Activated T-cell treated with anti-CD3 and anti-CD28 coated beads, Interleukin-2, amount 50 U/mL, for 24 hours (primary cell): ENCODE data around the gene ASTN2.

Experiments used
- DNase-seq: peaks from one replicate; pipeline ENCODE4 v3.0.0-alpha.2; 2020
- H3K27ac Mint-ChIP-seq: 2 replicates; pipeline ENCODE4 v1.8.0; 2020; ENCODE audit warnings: mild to moderate bottlenecking, mixed read lengths
- H3K27me3 Mint-ChIP-seq: 2 replicates; pipeline ENCODE4 v1.8.0; 2020; ENCODE audit warnings: mixed read lengths
- H3K36me3 Mint-ChIP-seq: 2 replicates; pipeline ENCODE4 v1.8.0; 2020; ENCODE audit warnings: low read depth, mixed read lengths
- H3K4me1 Mint-ChIP-seq: 2 replicates; pipeline ENCODE4 v1.8.0; 2020; ENCODE audit warnings: low read depth, mixed read lengths
- H3K4me3 Mint-ChIP-seq: 2 replicates; pipeline ENCODE4 v1.8.0; 2020; ENCODE audit warnings: mild to moderate bottlenecking, moderate library complexity, mixed read lengths
- H3K9me3 Mint-ChIP-seq: 2 replicates; pipeline ENCODE4 v1.8.0; 2020; ENCODE audit warnings: mixed read lengths

Gene ASTN2

GRCh38 chr9:117427357-117427913, 12.6 kb upstream of the ASTN2 start:
- no peaks in the 10 kb centered on the region for H3K27me3 Mint-ChIP-seq
- H3K27ac Mint-ChIP-seq, result no peak overlapping the region
- H3K4me1 Mint-ChIP-seq, result no peaks in the 10 kb centered on the region

GRCh38 chr9:117425566-117425965, 10.7 kb upstream of the ASTN2 start:
- no peak overlapping the region for H3K4me3 Mint-ChIP-seq
- no peaks in the 10 kb centered on the region for H3K4me1 Mint-ChIP-seq

More at GRCh38 chr9:117427357-117427913, 12.6 kb upstream of the ASTN2 start:
- DNase-seq, result no peak
- H3K4me3 Mint-ChIP-seq, result no peak overlapping the region
- H3K36me3 Mint-ChIP-seq, result no peaks in the 10 kb centered on the region
- H3K9me3 Mint-ChIP-seq, result peaks cover 10% of the 10 kb centered on the region

GRCh38 chr9:117424291-117424690, 9.4 kb upstream of the ASTN2 start:
- Mint-ChIP-seq H3K27me3 (no peaks in the 10 kb centered on the region), H3K4me1 (no peaks in the 10 kb centered on the region), H3K9me3 (no peaks in the 10 kb centered on the region), H3K4me3 (no peak overlapping the region), H3K36me3 (no peaks in the 10 kb centered on the region), H3K27ac (no peak overlapping the region)
- DNase-seq, result no peak

More at GRCh38 chr9:117425566-117425965, 10.7 kb upstream of the ASTN2 start:
- no peaks in the 10 kb centered on the region for H3K9me3 Mint-ChIP-seq
- H3K36me3 Mint-ChIP-seq, result no peaks in the 10 kb centered on the region
- no peaks in the 10 kb centered on the region for H3K27me3 Mint-ChIP-seq
- H3K27ac Mint-ChIP-seq, result no peak overlapping the region
- no peak for DNase-seq

GRCh38 chr9:117418111-117418510, 3.3 kb upstream of the ASTN2 start:
- Mint-ChIP-seq H3K27ac (no peak overlapping the region), H3K27me3 (peaks cover 13% of the 10 kb centered on the region), H3K4me1 (peaks cover 2% of the 10 kb centered on the region), H3K36me3 (no peaks in the 10 kb centered on the region), H3K9me3 (no peaks in the 10 kb centered on the region), H3K4me3 (no peak overlapping the region)
- DNase-seq, result no peak

GRCh38 chr9:117416856-117417255, 2.0 kb upstream of the ASTN2 start:
- Mint-ChIP-seq H3K9me3 (no peaks in the 10 kb centered on the region), H3K27me3 (peaks cover 25% of the 10 kb centered on the region), H3K4me3 (no peak overlapping the region), H3K36me3 (no peaks in the 10 kb centered on the region), H3K4me1 (peaks cover 2% of the 10 kb centered on the region), H3K27ac (no peak overlapping the region)
- no peak for DNase-seq

GRCh38 chr9:117415358-117415914, 579 bp upstream of the ASTN2 start:
- Mint-ChIP-seq H3K4me3 (no peak overlapping the region), H3K27me3 (peaks cover 35% of the 10 kb centered on the region), H3K27ac (no peak overlapping the region), H3K9me3 (no peaks in the 10 kb centered on the region), H3K36me3 (no peaks in the 10 kb centered on the region), H3K4me1 (peaks cover 2% of the 10 kb centered on the region)
- no peak for DNase-seq

GRCh38 chr9:117414220-117414905, 494 bp downstream of the ASTN2 start:
- Mint-ChIP-seq H3K4me3 (no peak overlapping the region), H3K9me3 (no peaks in the 10 kb centered on the region), H3K27me3 (peaks cover 35% of the 10 kb centered on the region), H3K36me3 (no peaks in the 10 kb centered on the region), H3K27ac (no peak overlapping the region), H3K4me1 (peaks cover 2% of the 10 kb centered on the region)
- peak; percentile 27 for DNase-seq

GRCh38 chr9:117413346-117414219, 1.3 kb downstream of the ASTN2 start:
- Mint-ChIP-seq H3K4me1 (peaks cover 2% of the 10 kb centered on the region), H3K9me3 (no peaks in the 10 kb centered on the region), H3K36me3 (no peaks in the 10 kb centered on the region), H3K27me3 (peaks cover 37% of the 10 kb centered on the region), H3K27ac (no peak overlapping the region), H3K4me3 (no peak overlapping the region)
- DNase-seq, result no peak

GRCh38 chr9:117412841-117413240, 2.0 kb downstream of the ASTN2 start:
- H3K4me3 Mint-ChIP-seq, result no peak overlapping the region
- peaks cover 2% of the 10 kb centered on the region for H3K4me1 Mint-ChIP-seq
- no peaks in the 10 kb centered on the region for H3K36me3 Mint-ChIP-seq
- no peak for DNase-seq
- no peaks in the 10 kb centered on the region for H3K9me3 Mint-ChIP-seq
- no peak overlapping the region for H3K27ac Mint-ChIP-seq
- H3K27me3 Mint-ChIP-seq, result peaks cover 38% of the 10 kb centered on the region

GRCh38 chr9:117412006-117412715, 2.7 kb downstream of the ASTN2 start:
- peaks cover 38% of the 10 kb centered on the region for H3K27me3 Mint-ChIP-seq
- H3K4me1 Mint-ChIP-seq, result peaks cover 2% of the 10 kb centered on the region
- no peak overlapping the region for H3K4me3 Mint-ChIP-seq
- no peak overlapping the region for H3K27ac Mint-ChIP-seq
- H3K9me3 Mint-ChIP-seq, result no peaks in the 10 kb centered on the region
- no peak for DNase-seq
- H3K36me3 Mint-ChIP-seq, result no peaks in the 10 kb centered on the region

GRCh38 chr9:117411547-117411946, 3.3 kb downstream of the ASTN2 start:
- peaks cover 38% of the 10 kb centered on the region for H3K27me3 Mint-ChIP-seq
- H3K27ac Mint-ChIP-seq, result no peak overlapping the region
- H3K4me3 Mint-ChIP-seq, result no peak overlapping the region
- no peak for DNase-seq
- H3K36me3 Mint-ChIP-seq, result no peaks in the 10 kb centered on the region
- H3K4me1 Mint-ChIP-seq, result peaks cover 2% of the 10 kb centered on the region
- H3K9me3 Mint-ChIP-seq, result no peaks in the 10 kb centered on the region

- Mint-ChIP-seq H3K27me3 (peaks cover 37% of the 10 kb centered on the region), H3K4me3 (no peak overlapping the region), H3K27ac (no peak overlapping the region), H3K36me3 (no peaks in the 10 kb centered on the region), H3K9me3 (no peaks in the 10 kb centered on the region), H3K4me1 (peaks cover 2% of the 10 kb centered on the region)
- DNase-seq, result no peak
Observed at GRCh38 chr9:117409321-117409720, 5.5 kb downstream of the ASTN2 start.

- H3K27ac Mint-ChIP-seq, result no peak overlapping the region
- H3K36me3 Mint-ChIP-seq, result no peaks in the 10 kb centered on the region
- no peaks in the 10 kb centered on the region for H3K4me1 Mint-ChIP-seq
- no peak for DNase-seq
- H3K9me3 Mint-ChIP-seq, result peaks cover 2% of the 10 kb centered on the region
- H3K27me3 Mint-ChIP-seq, result peaks cover 19% of the 10 kb centered on the region
- no peak overlapping the region for H3K4me3 Mint-ChIP-seq
Observed at GRCh38 chr9:117407436-117408022, 7.3 kb downstream of the ASTN2 start.
